ENCODE data around the gene TLCD3B.

DNA sequence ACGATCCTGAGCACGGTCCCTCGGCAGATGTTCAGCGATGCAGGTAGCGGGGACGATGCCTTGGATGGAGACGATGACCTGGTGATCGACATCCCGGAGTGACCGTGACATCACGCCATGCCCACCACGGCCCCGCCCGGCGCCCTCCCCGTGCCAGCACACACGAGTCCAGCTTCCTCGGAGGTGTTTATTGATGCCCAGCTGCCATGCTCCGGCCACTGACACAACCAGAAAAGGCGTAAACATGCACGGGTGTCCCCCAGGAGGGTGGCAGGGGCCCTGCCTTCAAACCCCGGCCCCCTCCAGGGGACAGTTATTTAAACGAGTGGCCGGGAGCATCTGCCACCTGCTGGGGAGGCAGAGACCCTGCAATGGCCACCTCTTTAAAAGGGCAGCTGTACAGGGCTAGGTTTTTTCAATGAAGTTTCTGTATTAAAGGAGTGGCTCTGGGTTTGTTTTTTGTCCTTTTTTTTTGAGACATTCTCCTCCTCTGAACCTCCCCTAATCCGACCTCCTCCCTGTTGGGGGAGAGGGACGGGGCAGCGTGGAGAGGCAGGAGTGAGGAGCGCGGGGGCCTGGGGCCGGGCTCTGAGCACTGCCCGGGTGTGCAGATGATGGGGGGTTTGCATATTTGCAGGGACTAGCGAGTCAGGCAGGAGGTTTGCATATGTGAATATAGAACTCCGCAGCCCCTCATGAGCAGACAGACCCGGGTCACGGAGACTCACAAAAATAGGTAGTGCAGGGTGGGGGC, 25.6 kb downstream of the TLCD3B start:
- TF ChIP-seq EZH2phosphoT487 (IDR thresholded peaks at IDR 0.05; ENCODE audit: borderline replicate concordance, low read length) (no peak), EZH2 (IDR thresholded peaks at IDR 0.05; ENCODE audit: low read length, unreplicated experiment) (no peak)
- TF ChIP-seq, protein P1, sequence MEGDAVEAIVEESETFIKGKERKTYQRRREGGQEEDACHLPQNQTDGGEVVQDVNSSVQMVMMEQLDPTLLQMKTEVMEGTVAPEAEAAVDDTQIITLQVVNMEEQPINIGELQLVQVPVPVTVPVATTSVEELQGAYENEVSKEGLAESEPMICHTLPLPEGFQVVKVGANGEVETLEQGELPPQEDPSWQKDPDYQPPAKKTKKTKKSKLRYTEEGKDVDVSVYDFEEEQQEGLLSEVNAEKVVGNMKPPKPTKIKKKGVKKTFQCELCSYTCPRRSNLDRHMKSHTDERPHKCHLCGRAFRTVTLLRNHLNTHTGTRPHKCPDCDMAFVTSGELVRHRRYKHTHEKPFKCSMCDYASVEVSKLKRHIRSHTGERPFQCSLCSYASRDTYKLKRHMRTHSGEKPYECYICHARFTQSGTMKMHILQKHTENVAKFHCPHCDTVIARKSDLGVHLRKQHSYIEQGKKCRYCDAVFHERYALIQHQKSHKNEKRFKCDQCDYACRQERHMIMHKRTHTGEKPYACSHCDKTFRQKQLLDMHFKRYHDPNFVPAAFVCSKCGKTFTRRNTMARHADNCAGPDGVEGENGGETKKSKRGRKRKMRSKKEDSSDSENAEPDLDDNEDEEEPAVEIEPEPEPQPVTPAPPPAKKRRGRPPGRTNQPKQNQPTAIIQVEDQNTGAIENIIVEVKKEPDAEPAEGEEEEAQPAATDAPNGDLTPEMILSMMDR (conservative IDR thresholded peaks at IDR 0.05; ENCODE audit: low read depth, low read length): peak; percentile 81

Measured in PC-3 (cell line).